ENCODE results near the gene TIPRL.

DNA sequence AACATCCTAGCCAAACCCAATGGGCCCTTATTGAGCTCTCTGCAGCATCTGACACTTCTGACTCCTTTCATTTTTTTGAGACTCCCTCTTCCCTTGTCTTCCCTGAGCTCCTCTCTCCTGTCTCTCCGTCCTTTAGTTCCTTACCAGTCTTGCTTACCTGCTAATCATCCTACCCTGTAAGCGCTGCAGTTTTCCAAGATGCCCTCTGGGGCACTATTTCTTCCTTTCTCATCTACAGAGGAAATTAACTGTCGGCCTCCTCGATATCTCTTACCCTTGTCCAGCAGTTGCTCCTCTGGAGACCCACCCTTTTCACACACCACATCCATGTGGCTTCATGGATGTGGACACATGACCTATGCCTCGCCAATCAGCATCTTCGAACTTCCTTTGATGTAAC lies 48.8 kb upstream of the TIPRL start:
- TF ChIP-seq, protein P1, sequence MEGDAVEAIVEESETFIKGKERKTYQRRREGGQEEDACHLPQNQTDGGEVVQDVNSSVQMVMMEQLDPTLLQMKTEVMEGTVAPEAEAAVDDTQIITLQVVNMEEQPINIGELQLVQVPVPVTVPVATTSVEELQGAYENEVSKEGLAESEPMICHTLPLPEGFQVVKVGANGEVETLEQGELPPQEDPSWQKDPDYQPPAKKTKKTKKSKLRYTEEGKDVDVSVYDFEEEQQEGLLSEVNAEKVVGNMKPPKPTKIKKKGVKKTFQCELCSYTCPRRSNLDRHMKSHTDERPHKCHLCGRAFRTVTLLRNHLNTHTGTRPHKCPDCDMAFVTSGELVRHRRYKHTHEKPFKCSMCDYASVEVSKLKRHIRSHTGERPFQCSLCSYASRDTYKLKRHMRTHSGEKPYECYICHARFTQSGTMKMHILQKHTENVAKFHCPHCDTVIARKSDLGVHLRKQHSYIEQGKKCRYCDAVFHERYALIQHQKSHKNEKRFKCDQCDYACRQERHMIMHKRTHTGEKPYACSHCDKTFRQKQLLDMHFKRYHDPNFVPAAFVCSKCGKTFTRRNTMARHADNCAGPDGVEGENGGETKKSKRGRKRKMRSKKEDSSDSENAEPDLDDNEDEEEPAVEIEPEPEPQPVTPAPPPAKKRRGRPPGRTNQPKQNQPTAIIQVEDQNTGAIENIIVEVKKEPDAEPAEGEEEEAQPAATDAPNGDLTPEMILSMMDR (IDR thresholded peaks at IDR 0.05), result no peak
- TF ChIP-seq EP300 (IDR thresholded peaks at IDR 0.05) (no peak), RCOR1 (IDR thresholded peaks at IDR 0.05; ENCODE audit: low read depth, low read length) (no peak), SREBF2 (IDR thresholded peaks at IDR 0.05) (no peak), POLR2A (IDR thresholded peaks at IDR 0.05; ENCODE audit: low read length) (no peak), CHD2 (IDR thresholded peaks at IDR 0.05; ENCODE audit: low read length, partially characterized antibody) (no peak), RAD21 (conservative IDR thresholded peaks at IDR 0.05 in 1 of 2, IDR thresholded peaks at IDR 0.05 in 1 of 2) (no peak), TP53 (CRISPR knock-in tag; IDR thresholded peaks at IDR 0.05) (no peak), ZFP36 (IDR thresholded peaks at IDR 0.05; ENCODE audit: borderline replicate concordance, partially characterized antibody) (no peak), MAZ (IDR thresholded peaks at IDR 0.05; ENCODE audit: borderline replicate concordance, low read depth, low read length) (no peak), RFX5 (IDR thresholded peaks at IDR 0.05) (no peak)
- TF ChIP-seq, protein P2, sequence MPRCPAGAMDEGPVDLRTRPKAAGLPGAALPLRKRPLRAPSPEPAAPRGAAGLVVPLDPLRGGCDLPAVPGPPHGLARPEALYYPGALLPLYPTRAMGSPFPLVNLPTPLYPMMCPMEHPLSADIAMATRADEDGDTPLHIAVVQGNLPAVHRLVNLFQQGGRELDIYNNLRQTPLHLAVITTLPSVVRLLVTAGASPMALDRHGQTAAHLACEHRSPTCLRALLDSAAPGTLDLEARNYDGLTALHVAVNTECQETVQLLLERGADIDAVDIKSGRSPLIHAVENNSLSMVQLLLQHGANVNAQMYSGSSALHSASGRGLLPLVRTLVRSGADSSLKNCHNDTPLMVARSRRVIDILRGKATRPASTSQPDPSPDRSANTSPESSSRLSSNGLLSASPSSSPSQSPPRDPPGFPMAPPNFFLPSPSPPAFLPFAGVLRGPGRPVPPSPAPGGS (IDR thresholded peaks at IDR 0.05), result no peak

Measured in A549 (cell line).